B cell (primary cell): Measurements from ENCODE around the gene AFF3. TPM values are rescaled to one million over a fixed set of nuclear protein-coding genes. Genes with fewer than 3 reads are reported as not detected.

Source experiments
- ATAC-seq: fragments of 200-7000 bp; cut with Tn5 transposase; one replicate; pipeline ENCODE4 v1.10.0; 2021; ENCODE audit warnings: low read depth, mild to moderate bottlenecking, moderate number of reproducible peaks, moderate library complexity
- CTCF ChIA-PET: fragments of 350-600 bp; sonication (Branson Sonifier 250); formaldehyde crosslinking; loops from one replicate; lab custom pipeline; 2021; ENCODE audit warnings: antibody characterized with exemption, inconsistent platforms; lab: Charles Lee
- POLR2A ChIA-PET: fragments of 350-600 bp; sonication (Branson Sonifier 250); formaldehyde crosslinking; loops from one replicate; lab custom pipeline; 2021; ENCODE audit warnings: antibody characterized with exemption; lab: Charles Lee
- DNase-seq: peaks from one replicate; pipeline ENCODE4 v3.0.0; 2013
- H2AFZ ChIP-seq: 2 replicates; pipeline ENCODE4 v1.6.1; 2012; ENCODE audit warnings: mild to moderate bottlenecking, low read depth, low read length; ENCODE audit not compliant: insufficient read depth, poor library complexity, severe bottlenecking
- H3K27ac ChIP-seq, 2 donors: 1 replicate in 1 of 2; 2 replicates in 1 of 2; pipeline ENCODE4 v1.5.1; 2012 to 2013; ENCODE audit warnings: low read length in 2 of 2, mild to moderate bottlenecking in 2 of 2, moderate library complexity in 1 of 2
- H3K27me3 ChIP-seq, 4 experiments: fragments of 200-600 bp in 1 of 4; sonication (generic) in 1 of 4; replicated peaks in 1 of 4; 1 replicate in 2 of 4; 2 replicates in 2 of 4; pipeline versions ENCODE4 v1.6.1 to v1.7.0; 2013 to 2016; ENCODE audit warnings: low read length in 3 of 4, mild to moderate bottlenecking in 2 of 4, mixed read lengths in 1 of 4, moderate library complexity in 1 of 4; ENCODE audit not compliant: insufficient read depth in 4 of 4, control insufficient read depth in 3 of 4; ENCODE audit errors: control extremely low read depth in 1 of 4
- H3K36me3 ChIP-seq, 2 experiments: replicated peaks in 1 of 2; 1 replicate in 1 of 2; 2 replicates in 1 of 2; pipeline versions ENCODE4 v1.6.1 to v1.7.1; 2013; ENCODE audit warnings: low read length in 1 of 2; ENCODE audit not compliant: insufficient read depth in 2 of 2, control insufficient read depth in 1 of 2; ENCODE audit errors: control extremely low read depth in 1 of 2, extremely low read depth in 1 of 2
- H3K4me1 ChIP-seq, 2 donors: fragments of 200-600 bp in 1 of 2; sonication (generic) in 1 of 2; 1 replicate in 1 of 2; 2 replicates in 1 of 2; pipeline versions ENCODE4 v1.5.1 to v1.6.1; 2013 to 2017; ENCODE audit warnings: low read length in 2 of 2; ENCODE audit not compliant: control insufficient read depth in 2 of 2, insufficient read depth in 2 of 2
- H3K4me2 ChIP-seq: replicated peaks from 2 replicates; pipeline ENCODE3; 2012; ENCODE audit warnings: mild to moderate bottlenecking, low read depth, low read length; ENCODE audit not compliant: poor library complexity, severe bottlenecking
- H3K4me3 ChIP-seq, 5 experiments: fragments of 200-600 bp in 1 of 5; sonication (generic) in 1 of 5; 1 replicate in 3 of 5; 2 replicates in 2 of 5; pipeline versions ENCODE4 v1.5.1 to v1.7.0; 2011 to 2016; ENCODE audit warnings: low read length in 4 of 5, mild to moderate bottlenecking in 4 of 5, low read depth in 2 of 5, control low read depth in 1 of 5, moderate library complexity in 1 of 5; ENCODE audit not compliant: insufficient read depth in 1 of 5; ENCODE audit errors: control extremely low read depth in 1 of 5, extremely low read depth in 1 of 5
- H3K79me2 ChIP-seq: fragments of 200-600 bp; sonication (generic); one replicate; pipeline ENCODE4 v1.6.0; 2016; ENCODE audit warnings: low read length; ENCODE audit not compliant: control insufficient read depth, insufficient read depth
- H3K9ac ChIP-seq: fragments of 200-600 bp; sonication (generic); 2 replicates; pipeline ENCODE4 v1.6.1; 2017; ENCODE audit warnings: mild to moderate bottlenecking, low read length, moderate library complexity
- H3K9me3 ChIP-seq, 3 donors: one replicate each; pipeline versions ENCODE4 v1.6.1 to v1.7.1; 2013; ENCODE audit warnings: low read length in 2 of 3; ENCODE audit not compliant: control insufficient read depth in 2 of 3, insufficient read depth in 1 of 3; ENCODE audit errors: control extremely low read depth in 1 of 3
- H4K20me1 ChIP-seq: 2 replicates; pipeline ENCODE4 v1.6.0; 2012; ENCODE audit warnings: mild to moderate bottlenecking, low read length; ENCODE audit not compliant: insufficient read depth, control insufficient read depth, poor library complexity, severe bottlenecking
- H3K27ac Mint-ChIP-seq: one replicate; pipeline ENCODE4 v1.8.0; 2021; ENCODE audit warnings: mixed read lengths
- H3K27me3 Mint-ChIP-seq: one replicate; pipeline ENCODE4 v1.8.0; 2021; ENCODE audit warnings: mixed read lengths
- H3K4me1 Mint-ChIP-seq: one replicate; pipeline ENCODE4 v1.8.0; 2021; ENCODE audit warnings: mixed read lengths
- H3K4me3 Mint-ChIP-seq: one replicate; pipeline ENCODE4 v1.8.0; 2021; ENCODE audit warnings: mixed read lengths
- H3K9me3 Mint-ChIP-seq: one replicate; pipeline ENCODE4 v1.8.0; 2022; ENCODE audit warnings: mixed read lengths; ENCODE audit not compliant: insufficient read depth
- CTCF ChIP-seq: fragments of 200-600 bp; IDR thresholded peaks from one replicate; pipeline ENCODE4 v1.8.0; 2022; ENCODE audit warnings: antibody characterized with exemption, mild to moderate bottlenecking
- EZH2 ChIP-seq: IDR thresholded peaks from 2 replicates; pipeline ENCODE4 v1.6.1; 2012; ENCODE audit warnings: borderline replicate concordance, low read depth, mild to moderate bottlenecking, moderate library complexity, low read length; ENCODE audit not compliant: insufficient read depth, poor library complexity, severe bottlenecking
- WGBS: methylation state at CpG from one replicate; pipeline ENCODE4 v1.1.5; 2013; ENCODE audit warnings: missing lambda C conversion rate; ENCODE audit not compliant: insufficient coverage; 5-methylcytosine and 5-hydroxymethylcytosine counted together
- intact Hi-C: fragments of 100-400 bp; cut with micrococcal nuclease; formaldehyde crosslinking; loops from one replicate; pipeline ENCODE4 v1.10.0; 2022
- polyA plus RNA-seq: library from polyadenylated mRNA; depleted of rRNA; stranded (reverse); fragments of >200 nt; gene quantifications from 2 replicates; pipeline ENCODE4 v1.2.3, GENCODE V29; 2012
- total RNA-seq, 2 donors: library from RNA; stranded (reverse); fragments of 120-200 nt in 1 of 2; gene quantifications; 1 replicate in 1 of 2; 2 replicates in 1 of 2; pipeline versions ENCODE4 v1.2.3 to v1.2.4, GENCODE V29; 2013 to 2022

The AFF3 gene
- total and polyA plus RNA-seq, 2 donors (not counting 1 experiment from before 2014, with no cell fraction given): 117 to 830 TPM

DNA sequence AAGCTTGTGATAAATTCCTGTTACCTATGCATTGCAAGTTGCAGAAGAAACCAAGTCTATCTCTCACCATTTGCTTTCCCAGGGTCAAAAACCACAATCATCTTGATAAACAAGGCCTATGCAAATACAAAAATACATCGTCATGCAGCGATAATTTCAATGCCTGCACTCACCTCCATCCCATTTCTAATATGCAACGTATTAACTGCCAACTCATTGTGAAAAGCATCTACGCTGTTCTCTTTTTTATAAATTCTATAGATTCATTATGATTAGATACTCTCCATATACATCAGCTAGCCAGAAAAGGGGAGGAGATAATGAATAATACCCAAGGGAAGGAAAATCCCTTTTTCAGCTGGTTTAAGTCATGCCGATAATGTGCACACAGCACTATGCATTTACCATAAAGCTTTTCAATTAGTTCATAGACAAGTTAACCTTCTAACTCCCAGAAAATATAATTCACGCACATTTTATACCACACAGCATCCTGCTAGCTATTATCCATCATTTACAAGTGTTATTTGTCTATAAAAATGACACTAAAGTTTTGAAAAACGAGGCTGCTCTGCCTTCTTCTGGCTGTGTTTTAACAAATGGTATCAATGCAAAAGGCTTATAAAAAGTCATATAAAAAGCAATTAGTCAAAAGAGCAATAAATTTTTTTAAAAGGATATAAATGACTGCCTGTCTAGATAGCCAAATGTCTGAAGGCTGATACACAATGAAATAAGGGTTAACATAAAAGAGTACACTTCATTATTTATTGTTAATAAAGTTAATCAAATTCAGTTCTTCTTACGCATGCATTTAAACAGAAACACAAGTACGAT, 77.6 kb downstream of the AFF3 start:
- H3K4me2 ChIP-seq: peak overlapping the region; percentile 46
- peaks cover 98% of the 10 kb centered on the region for H3K79me2 ChIP-seq
- peak overlapping the region; percentile 33 for H3K9ac ChIP-seq
- H3K4me3 ChIP-seq: peak overlapping the region in 1 of 5 experiments; percentile 22
- peaks cover 0 to 3% (median 0%) of the 10 kb centered on the region in 3 donors for H3K9me3 ChIP-seq
- peaks cover 88% of the 10 kb centered on the region for H4K20me1 ChIP-seq
- intact Hi-C loops: no loop called here
- POLR2A ChIA-PET: interaction anchor here (0.6 to 0.7 kb wide), 2 partner anchors 50 to 114 kb away, joined by 3 to 8 read pairs; no protein-coding TSS in a partner anchor
- H3K9me3 Mint-ChIP-seq: peaks cover 2% of the 10 kb centered on the region
- H3K36me3 ChIP-seq: peaks cover 9 to 40% of the 10 kb centered on the region in 2 experiments
- peaks cover 38 to 58% of the 10 kb centered on the region in 2 donors for H3K4me1 ChIP-seq
- H3K4me3 Mint-ChIP-seq: peak overlapping the region; percentile 74
- ATAC-seq (peak; percentile 64), DNase-seq (peak; percentile 31)
- no CpG with 5 or more reads among the region's 9 CpGs for WGBS
- no peaks in the 10 kb centered on the region for H3K27me3 Mint-ChIP-seq
- peak overlapping the region in 1 of 2 donors; percentile 53 for H3K27ac ChIP-seq
- peak overlapping the region; percentile 83 for H3K27ac Mint-ChIP-seq
- TF ChIP-seq EZH2: no peak
- TF ChIP-seq CTCF: no peak
- CTCF ChIA-PET: interaction anchor here (0.5 to 1.7 kb wide), 3 partner anchors 181 to 1199 kb away, joined by 3 to 5 read pairs (median 4); no protein-coding TSS in a partner anchor
- H3K27me3 ChIP-seq: no peaks in the 10 kb centered on the region
- H3K4me1 Mint-ChIP-seq: peaks cover 85% of the 10 kb centered on the region
- H2AFZ ChIP-seq: no peak overlapping the region

DNA sequence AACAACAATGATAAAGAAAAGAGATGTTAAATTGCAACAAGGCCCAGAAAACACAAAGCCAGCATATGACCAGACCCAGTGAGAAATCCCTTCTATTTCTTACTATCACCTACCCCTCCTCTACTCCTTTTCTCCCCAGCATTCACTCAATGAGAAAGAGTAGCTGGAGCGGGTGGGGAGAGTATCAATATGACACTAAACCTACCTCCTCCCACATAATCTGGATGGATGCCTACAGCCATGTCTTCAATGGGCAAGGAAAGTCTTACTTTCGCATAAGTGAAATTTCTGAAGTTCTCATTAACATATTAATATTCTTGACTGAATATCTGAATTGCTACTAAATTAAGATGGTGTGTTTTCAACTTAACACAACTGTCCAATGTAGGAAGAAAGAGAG, 78.2 kb downstream of the AFF3 start:
- peaks cover 45 to 65% of the 10 kb centered on the region in 2 donors for H3K4me1 ChIP-seq
- DNase-seq (no peak), ATAC-seq (no peak)
- H4K20me1 ChIP-seq: peaks cover 90% of the 10 kb centered on the region
- Mint-ChIP-seq H3K4me1 (peaks cover 85% of the 10 kb centered on the region), H3K9me3 (peaks cover 2% of the 10 kb centered on the region), H3K27ac (peak overlapping the region; percentile 83), H3K4me3 (peak overlapping the region; percentile 74), H3K27me3 (no peaks in the 10 kb centered on the region)
- CTCF ChIA-PET: no interaction called here
- H3K27ac ChIP-seq: peak overlapping the region in 1 of 2 donors; percentile 53
- POLR2A ChIA-PET: no interaction called here
- peaks cover 0 to 3% (median 0%) of the 10 kb centered on the region in 3 donors for H3K9me3 ChIP-seq
- peaks cover 98% of the 10 kb centered on the region for H3K79me2 ChIP-seq
- H3K36me3 ChIP-seq: peaks cover 9 to 40% of the 10 kb centered on the region in 2 experiments
- WGBS: no CpG with 5 or more reads among the region's 2 CpGs
- TF ChIP-seq EZH2: no peak
- TF ChIP-seq CTCF: no peak
- intact Hi-C loops: no loop called here
- no peak overlapping the region for H2AFZ ChIP-seq
- H3K9ac ChIP-seq: no peak overlapping the region
- no peaks in the 10 kb centered on the region for H3K27me3 ChIP-seq
- peak overlapping the region; percentile 46 for H3K4me2 ChIP-seq
- peak overlapping the region in 1 of 5 experiments; percentile 22 for H3K4me3 ChIP-seq
